Trophoblast cell (in vitro differentiated cells and primary cell): ENCODE measurements around the gene CLEC4D. TPM values are rescaled to one million over a fixed set of nuclear protein-coding genes. Genes with fewer than 3 reads are reported as not detected.

Experiments used
- DNase-seq, 2 donors: peaks; one replicate each; pipeline ENCODE4 v3.0.0-alpha.2; 2016
- H2AFZ ChIP-seq: 2 replicates; pipeline ENCODE4 v1.6.1; 2013; ENCODE audit warnings: low read length, moderate library complexity, mild to moderate bottlenecking; ENCODE audit not compliant: insufficient read depth, poor library complexity
- H2AK5ac ChIP-seq: 2 replicates; pipeline ENCODE4 v1.6.1; 2013; ENCODE audit warnings: mild to moderate bottlenecking, low read length
- H2BK120ac ChIP-seq: 2 replicates; pipeline ENCODE4 v1.6.1; 2013; ENCODE audit warnings: low read length, mild to moderate bottlenecking, moderate library complexity; ENCODE audit not compliant: insufficient read depth, poor library complexity
- H2BK12ac ChIP-seq: 2 replicates; pipeline ENCODE4 v1.6.1; 2013; ENCODE audit warnings: mild to moderate bottlenecking, low read length, moderate library complexity
- H2BK5ac ChIP-seq: 2 replicates; pipeline ENCODE4 v1.6.1; 2013; ENCODE audit warnings: low read length, low read depth, moderate library complexity, mild to moderate bottlenecking; ENCODE audit not compliant: poor library complexity
- H3K14ac ChIP-seq: 2 replicates; pipeline ENCODE4 v1.6.1; 2013; ENCODE audit warnings: mild to moderate bottlenecking, low read length
- H3K18ac ChIP-seq: 2 replicates; pipeline ENCODE4 v1.6.1; 2013; ENCODE audit warnings: mild to moderate bottlenecking, low read length
- H3K23ac ChIP-seq: 2 replicates; pipeline ENCODE4 v1.6.1; 2013; ENCODE audit warnings: low read length
- H3K27ac ChIP-seq: 2 replicates; pipeline ENCODE4 v1.5.1; 2013; ENCODE audit warnings: low read depth, mild to moderate bottlenecking, inconsistent platforms, low read length, moderate library complexity
- H3K27me3 ChIP-seq: 2 replicates; pipeline ENCODE4 v1.6.1; 2013; ENCODE audit warnings: inconsistent platforms, mild to moderate bottlenecking, low read length, moderate library complexity; ENCODE audit not compliant: insufficient read depth
- H3K36me3 ChIP-seq, 2 experiments: 1 replicate in 1 of 2; 2 replicates in 1 of 2; pipeline ENCODE4 v1.6.1; 2013; ENCODE audit warnings: low read length in 2 of 2, mild to moderate bottlenecking in 2 of 2, moderate library complexity in 1 of 2; ENCODE audit not compliant: insufficient read depth in 2 of 2, control insufficient read depth in 1 of 2
- H3K4ac ChIP-seq: 2 replicates; pipeline ENCODE4 v1.6.1; 2013; ENCODE audit warnings: low read depth, mild to moderate bottlenecking, low read length, moderate library complexity
- H3K4me1 ChIP-seq, 2 experiments: 1 replicate in 1 of 2; 2 replicates in 1 of 2; pipeline ENCODE4 v1.6.1; 2013; ENCODE audit warnings: low read length in 2 of 2, mild to moderate bottlenecking in 2 of 2, moderate library complexity in 1 of 2; ENCODE audit not compliant: insufficient read depth in 2 of 2, control insufficient read depth in 1 of 2
- H3K4me2 ChIP-seq: 2 replicates; pipeline ENCODE4 v1.6.1; 2013; ENCODE audit warnings: inconsistent platforms, mild to moderate bottlenecking, low read length, moderate library complexity
- H3K4me3 ChIP-seq: 2 replicates; pipeline ENCODE4 v1.5.1; 2013; ENCODE audit warnings: mild to moderate bottlenecking, low read depth, low read length, inconsistent platforms
- H3K79me1 ChIP-seq: one replicate; pipeline ENCODE4 v1.6.1; 2013; ENCODE audit warnings: low read length
- H3K79me2 ChIP-seq: 2 replicates; pipeline ENCODE4 v1.6.1; 2013; ENCODE audit warnings: low read length, mild to moderate bottlenecking; ENCODE audit not compliant: control insufficient read depth, insufficient read depth, poor library complexity
- H3K9ac ChIP-seq: 2 replicates; pipeline ENCODE4 v1.6.1; 2013; ENCODE audit warnings: mild to moderate bottlenecking, low read length
- H3K9me3 ChIP-seq: 2 replicates; pipeline ENCODE4 v1.6.1; 2013; ENCODE audit warnings: low read depth, mild to moderate bottlenecking, control low read depth, inconsistent platforms, low read length; ENCODE audit not compliant: insufficient read depth
- H4K12ac ChIP-seq: 2 replicates; pipeline ENCODE4 v1.6.1; 2013; ENCODE audit warnings: low read depth, mild to moderate bottlenecking, low read length, moderate library complexity
- H4K8ac ChIP-seq: 2 replicates; pipeline ENCODE4 v1.6.1; 2013; ENCODE audit warnings: low read depth, mild to moderate bottlenecking, low read length, moderate library complexity
- H4K91ac ChIP-seq: one replicate; pipeline ENCODE4 v1.6.1; 2013; ENCODE audit warnings: low read depth, mild to moderate bottlenecking, low read length, moderate library complexity
- WGBS: extraction: QIAGEN DNeasy Blood & Tissue Kit; methylation state at CpG from one replicate; pipeline ENCODE4 v1.1.7; 2013; ENCODE audit warnings: missing lambda C conversion rate; ENCODE audit not compliant: insufficient read length, insufficient coverage; ENCODE audit errors: extremely low coverage; 5-methylcytosine and 5-hydroxymethylcytosine counted together
- polyA plus RNA-seq: library from polyadenylated mRNA; stranded (reverse); fragments of 200-250 nt; gene quantifications from 2 replicates; pipeline ENCODE4 v1.2.3, GENCODE V29; 2013

Gene CLEC4D
- polyA plus RNA-seq: not detected in 2 replicates

GRCh38 chr12:8513256-8513655 lies at the start of gene CLEC4D:
CLEC4D (plus strand) TSS chr12:8513503; CDS start chr12:8513733, 230 bp downstream.
- Histone ChIP-seq H2BK120ac (no peak within 1 kb of the TSS), H3K4ac (no peak within 1 kb of the TSS), H2AK5ac (no peak within 1 kb of the TSS), H3K79me2 (no peaks in the 10 kb centered on the region), H4K91ac (no peak within 1 kb of the TSS), H3K9me3 (no peaks in the 10 kb centered on the region), H3K9ac (no peak within 1 kb of the TSS), H3K4me1 (no peaks in the 10 kb centered on the region), H2AFZ (no peak within 1 kb of the TSS), H4K8ac (no peak within 1 kb of the TSS), H4K12ac (no peak within 1 kb of the TSS), H3K27me3 (no peaks in the 10 kb centered on the region), H3K14ac (no peak within 1 kb of the TSS), H3K79me1 (no peaks in the 10 kb centered on the region), H3K36me3 (no peaks in the 10 kb centered on the region), H3K4me3 (no peak within 1 kb of the TSS), H3K4me2 (no peak within 1 kb of the TSS), H3K18ac (no peak within 1 kb of the TSS), H3K23ac (no peak within 1 kb of the TSS), H2BK5ac (no peak within 1 kb of the TSS), H2BK12ac (no peak within 1 kb of the TSS), H3K27ac (no peak within 1 kb of the TSS)
- no CpG with 5 or more reads among the region's 4 CpGs for WGBS
- no peak for DNase-seq

DNA sequence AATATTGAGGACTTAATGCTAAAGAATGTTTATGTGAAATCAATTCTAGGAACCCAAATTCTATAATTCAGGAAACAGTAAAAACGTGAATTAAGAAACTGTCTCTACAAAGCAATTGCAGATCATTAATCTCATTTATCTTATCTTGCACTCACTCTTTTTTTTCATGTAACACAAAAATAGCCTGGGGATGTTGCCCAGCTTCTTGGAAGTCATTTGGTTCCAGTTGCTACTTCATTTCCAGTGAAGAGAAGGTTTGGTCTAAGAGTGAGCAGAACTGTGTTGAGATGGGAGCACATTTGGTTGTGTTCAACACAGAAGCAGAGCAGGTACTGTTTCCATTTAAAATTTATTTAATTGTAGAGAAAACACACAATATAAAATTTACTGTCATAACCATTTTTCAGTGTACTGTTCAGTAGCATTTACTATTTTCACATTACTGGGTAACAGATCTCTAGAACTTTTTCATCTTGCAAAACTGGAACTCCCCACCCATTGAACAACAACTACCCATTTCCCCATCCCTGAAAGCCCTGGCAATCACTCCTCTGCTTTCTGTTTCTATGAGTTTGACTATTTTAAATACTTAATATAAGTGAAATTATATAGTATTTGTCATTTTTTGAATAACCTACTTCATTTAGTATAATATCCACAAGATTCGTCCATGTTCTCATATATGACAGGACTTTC lies 47.9 kb upstream of the CLEC4D start:
- no peak overlapping the region for H4K91ac ChIP-seq
- H3K27me3 ChIP-seq: no peaks in the 10 kb centered on the region
- no peak overlapping the region for H3K27ac ChIP-seq
- no peak overlapping the region for H3K14ac ChIP-seq
- no peaks in the 10 kb centered on the region for H3K79me1 ChIP-seq
- H4K12ac ChIP-seq: no peak overlapping the region
- no peak overlapping the region for H4K8ac ChIP-seq
- no peak overlapping the region for H3K4me2 ChIP-seq
- no CpG with 5 or more reads among the region's 2 CpGs for WGBS
- no peak overlapping the region for H2AFZ ChIP-seq
- no peak overlapping the region for H3K4me3 ChIP-seq
- H3K79me2 ChIP-seq: no peaks in the 10 kb centered on the region
- H3K9ac ChIP-seq: no peak overlapping the region
- H3K18ac ChIP-seq: no peak overlapping the region
- no peak overlapping the region for H2AK5ac ChIP-seq
- no peak overlapping the region for H2BK12ac ChIP-seq
- H3K4ac ChIP-seq: no peak overlapping the region
- no peak overlapping the region for H2BK5ac ChIP-seq
- no peak for DNase-seq
- H3K36me3 ChIP-seq: no peaks in the 10 kb centered on the region
- H3K4me1 ChIP-seq: no peaks in the 10 kb centered on the region
- H2BK120ac ChIP-seq: no peak overlapping the region
- H3K9me3 ChIP-seq: no peaks in the 10 kb centered on the region
- no peak overlapping the region for H3K23ac ChIP-seq

GRCh38 chr12:8466241-8466640 lies 47.1 kb upstream of the CLEC4D start:
- Histone ChIP-seq H3K36me3 (no peaks in the 10 kb centered on the region), H3K23ac (no peak overlapping the region), H3K18ac (no peak overlapping the region), H3K14ac (no peak overlapping the region), H4K8ac (no peak overlapping the region), H2BK120ac (no peak overlapping the region), H2BK12ac (no peak overlapping the region), H2BK5ac (no peak overlapping the region), H3K79me2 (no peaks in the 10 kb centered on the region), H3K4ac (no peak overlapping the region), H3K4me2 (no peak overlapping the region), H3K9me3 (no peaks in the 10 kb centered on the region), H2AK5ac (no peak overlapping the region), H4K91ac (no peak overlapping the region), H3K27ac (no peak overlapping the region), H4K12ac (no peak overlapping the region), H3K4me3 (no peak overlapping the region), H2AFZ (no peak overlapping the region), H3K27me3 (no peaks in the 10 kb centered on the region), H3K79me1 (no peaks in the 10 kb centered on the region), H3K4me1 (no peaks in the 10 kb centered on the region), H3K9ac (no peak overlapping the region)
- no peak for DNase-seq

GRCh38 chr12:8471090-8471489 lies 42.2 kb upstream of the CLEC4D start:
- no peak overlapping the region for H4K12ac ChIP-seq
- H2AK5ac ChIP-seq: no peak overlapping the region
- no peak overlapping the region for H2BK5ac ChIP-seq
- no peak overlapping the region for H4K8ac ChIP-seq
- H3K14ac ChIP-seq: no peak overlapping the region
- no peak overlapping the region for H3K4me3 ChIP-seq
- no peak overlapping the region for H2BK12ac ChIP-seq
- no peak overlapping the region for H2BK120ac ChIP-seq
- no peak overlapping the region for H3K4me2 ChIP-seq
- H3K23ac ChIP-seq: no peak overlapping the region
- no peaks in the 10 kb centered on the region for H3K79me2 ChIP-seq
- no peak overlapping the region for H3K27ac ChIP-seq
- no peaks in the 10 kb centered on the region for H3K27me3 ChIP-seq
- H3K9me3 ChIP-seq: no peaks in the 10 kb centered on the region
- H4K91ac ChIP-seq: no peak overlapping the region
- no peak for DNase-seq
- no peaks in the 10 kb centered on the region for H3K4me1 ChIP-seq
- no peak overlapping the region for H3K9ac ChIP-seq
- no peak overlapping the region for H3K18ac ChIP-seq
- H2AFZ ChIP-seq: no peak overlapping the region
- H3K4ac ChIP-seq: no peak overlapping the region
- no peaks in the 10 kb centered on the region for H3K36me3 ChIP-seq
- no peaks in the 10 kb centered on the region for H3K79me1 ChIP-seq
- WGBS: no CpG with 5 or more reads among the region's 1 CpG
